Activated CD4-positive, CD25-positive, alpha-beta regulatory T cell treated with anti-CD3 and anti-CD28 coated beads, Interleukin-2, amount 50 U/mL, for 24 hours (primary cell): Measurements from ENCODE around the gene CRAT.
A peak's percentile ranks its signal among the peaks of the same experiment; 100 is the strongest.

Source experiments
- ATAC-seq, 2 donors: fragments of 150-1000 bp; cut with Tn5 transposase; one replicate each; pipeline ENCODE4 v1.10.0; 2021; ENCODE audit warnings: mild to moderate bottlenecking in 1 of 2, moderate library complexity in 1 of 2

Gene CRAT

GRCh38 chr9:129084087-129084486 lies 26.5 kb downstream of the CRAT start:
- ATAC-seq, result no peak

GRCh38 chr9:129081388-129081904 lies 29.1 kb downstream of the CRAT start:
- no peak for ATAC-seq

- ATAC-seq, result peak; percentile 95 to 97
These were observed 29.8 kb downstream of the CRAT start, which contains the start of gene DOLPP1 for GRCh38 chr9:129080601-129081387. TSS of gene DOLPP1 (plus strand) at chr9:129081111. CDS start at chr9:129081132, 21 bp downstream.

GRCh38 chr9:129080298-129080600 lies 30.3 kb downstream of the CRAT start:
- ATAC-seq, result no peak

GRCh38 chr9:129079829-129080228 lies 30.8 kb downstream of the CRAT start:
- ATAC-seq, result no peak

GRCh38 chr9:129078691-129079503 lies 31.7 kb downstream of the CRAT start:
- ATAC-seq, result no peak

GRCh38 chr9:129077236-129077635 lies 33.4 kb downstream of the CRAT start:
- no peak for ATAC-seq

GRCh38 chr9:129076640-129077037 lies 34.0 kb downstream of the CRAT start:
- no peak for ATAC-seq

GRCh38 chr9:129075996-129076639 lies 34.5 kb downstream of the CRAT start:
- ATAC-seq, result no peak

- no peak for ATAC-seq
These were observed 36.5 kb downstream of the CRAT start for GRCh38 chr9:129074106-129074505.

GRCh38 chr9:129073404-129073803 lies 37.2 kb downstream of the CRAT start:
- no peak for ATAC-seq

- no peak for ATAC-seq
These were observed 38.4 kb downstream of the CRAT start for GRCh38 chr9:129072171-129072570.

- no peak for ATAC-seq
These were observed 39.0 kb downstream of the CRAT start for GRCh38 chr9:129071526-129072126.

GRCh38 chr9:129070696-129071525 lies 39.7 kb downstream of the CRAT start:
- ATAC-seq, result no peak

GRCh38 chr9:129069862-129070641 lies 40.5 kb downstream of the CRAT start:
- no peak for ATAC-seq

- peak; percentile 89 to 90 for ATAC-seq
These were observed 41.4 kb downstream of the CRAT start for GRCh38 chr9:129068990-129069861.

- no peak for ATAC-seq
These were observed 42.5 kb downstream of the CRAT start for GRCh38 chr9:129068110-129068509.

GRCh38 chr9:129064499-129064908 lies 46.1 kb downstream of the CRAT start:
- no peak for ATAC-seq

GRCh38 chr9:129063061-129063460 lies 47.5 kb downstream of the CRAT start:
- ATAC-seq, result no peak

GRCh38 chr9:129060991-129061390 lies 49.6 kb downstream of the CRAT start:
- no peak for ATAC-seq
